ENCODE measurements around the gene DDX5. TPM values are rescaled to one million over a fixed set of nuclear protein-coding genes. Genes with fewer than 3 reads are reported as not detected.

DDX5 gene
- total RNA-seq, 1 donor from 2014 or later, result 555 TPM

- Histone ChIP-seq H3K36me3 (ENCODE audit: insufficient read depth, low read length) (peaks cover 86% of the 10 kb centered on the region), H3K27ac (ENCODE audit: low read depth, low read length) (peak overlapping the region; percentile 26), H3K4me1 (ENCODE audit: insufficient read depth, low read length) (no peaks in the 10 kb centered on the region), H3K27me3 (ENCODE audit: insufficient read depth, low read length) (no peaks in the 10 kb centered on the region), H3K9ac (ENCODE audit: low read length) (no peak overlapping the region), H3K4me3 (ENCODE audit: insufficient read depth, low read depth, low read length) (no peak overlapping the region), H2AFZ (ENCODE audit: low read depth, low read length) (no peak overlapping the region), H4K20me1 (ENCODE audit: insufficient read depth, low read length) (peaks cover 45% of the 10 kb centered on the region), H3K79me2 (ENCODE audit: insufficient read depth, low read length) (peaks cover 2% of the 10 kb centered on the region), H3K4me2 (ENCODE audit: low read length) (no peak overlapping the region), H3K9me3 (ENCODE audit: insufficient read depth, low read depth, low read length) (no peaks in the 10 kb centered on the region)
- no peak overlapping the region for H3K27ac Mint-ChIP-seq (ENCODE audit: unreplicated experiment)
- no peaks in the 10 kb centered on the region for H3K27me3 Mint-ChIP-seq (ENCODE audit: low read depth, unreplicated experiment)
- FAIRE-seq (no peak), DNase-seq (ENCODE audit: low read depth) (no peak)
- TF ChIP-seq EZH2 (IDR thresholded peaks at IDR 0.05; ENCODE audit: insufficient read depth, low read length), result no peak
- TF ChIP-seq CTCF (IDR thresholded peaks at IDR 0.05; ENCODE audit: insufficient read depth, low read depth, low read length), result no peak
- no peak overlapping the region for H3K4me3 Mint-ChIP-seq (ENCODE audit: unreplicated experiment)
- peaks cover 18% of the 10 kb centered on the region for H3K36me3 Mint-ChIP-seq (ENCODE audit: low read depth, unreplicated experiment)
- peaks cover 1% of the 10 kb centered on the region for H3K9me3 Mint-ChIP-seq (ENCODE audit: unreplicated experiment)
- H3K4me1 Mint-ChIP-seq (ENCODE audit: low read depth, unreplicated experiment), result peaks cover 25% of the 10 kb centered on the region
Measured at GRCh38 chr17:64535357-64535756, 29.3 kb upstream of the DDX5 start.

GRCh38 chr17:64534187-64534586 lies 28.1 kb upstream of the DDX5 start:
- H3K27ac Mint-ChIP-seq (ENCODE audit: unreplicated experiment), result peak overlapping the region; percentile 73
- Histone ChIP-seq H2AFZ (ENCODE audit: low read depth, low read length) (no peak overlapping the region), H3K9ac (ENCODE audit: low read length) (no peak overlapping the region), H3K4me2 (ENCODE audit: low read length) (no peak overlapping the region), H3K27me3 (ENCODE audit: insufficient read depth, low read length) (no peaks in the 10 kb centered on the region), H3K36me3 (ENCODE audit: insufficient read depth, low read length) (peaks cover 85% of the 10 kb centered on the region), H3K79me2 (ENCODE audit: insufficient read depth, low read length) (peaks cover 2% of the 10 kb centered on the region), H3K4me1 (ENCODE audit: insufficient read depth, low read length) (no peaks in the 10 kb centered on the region), H4K20me1 (ENCODE audit: insufficient read depth, low read length) (peaks cover 36% of the 10 kb centered on the region), H3K4me3 (ENCODE audit: insufficient read depth, low read depth, low read length) (no peak overlapping the region), H3K27ac (ENCODE audit: low read depth, low read length) (no peak overlapping the region), H3K9me3 (ENCODE audit: insufficient read depth, low read depth, low read length) (no peaks in the 10 kb centered on the region)
- peaks cover 23% of the 10 kb centered on the region for H3K36me3 Mint-ChIP-seq (ENCODE audit: low read depth, unreplicated experiment)
- H3K4me3 Mint-ChIP-seq (ENCODE audit: unreplicated experiment), result no peak overlapping the region
- peaks cover 24% of the 10 kb centered on the region for H3K4me1 Mint-ChIP-seq (ENCODE audit: low read depth, unreplicated experiment)
- H3K27me3 Mint-ChIP-seq (ENCODE audit: low read depth, unreplicated experiment), result no peaks in the 10 kb centered on the region
- FAIRE-seq (no peak), DNase-seq (ENCODE audit: low read depth) (no peak)
- H3K9me3 Mint-ChIP-seq (ENCODE audit: unreplicated experiment), result peaks cover 1% of the 10 kb centered on the region
- TF ChIP-seq CTCF (IDR thresholded peaks at IDR 0.05; ENCODE audit: insufficient read depth, low read depth, low read length) (no peak), EZH2 (IDR thresholded peaks at IDR 0.05; ENCODE audit: insufficient read depth, low read length) (no peak)

- peaks cover 2% of the 10 kb centered on the region for H3K79me2 ChIP-seq (ENCODE audit: insufficient read depth, low read length)
- H2AFZ ChIP-seq (ENCODE audit: low read depth, low read length), result no peak overlapping the region
- H3K9me3 ChIP-seq (ENCODE audit: insufficient read depth, low read depth, low read length), result no peaks in the 10 kb centered on the region
- TF ChIP-seq EZH2 (IDR thresholded peaks at IDR 0.05; ENCODE audit: insufficient read depth, low read length), result no peak
- DNase-seq (ENCODE audit: low read depth) (no peak), FAIRE-seq (no peak)
- no peaks in the 10 kb centered on the region for H3K27me3 ChIP-seq (ENCODE audit: insufficient read depth, low read length)
- H3K4me1 ChIP-seq (ENCODE audit: insufficient read depth, low read length), result no peaks in the 10 kb centered on the region
- no peak overlapping the region for H3K4me2 ChIP-seq (ENCODE audit: low read length)
- H3K36me3 Mint-ChIP-seq (ENCODE audit: low read depth, unreplicated experiment), result peaks cover 23% of the 10 kb centered on the region
- H3K4me1 Mint-ChIP-seq (ENCODE audit: low read depth, unreplicated experiment), result peaks cover 22% of the 10 kb centered on the region
- peaks cover 1% of the 10 kb centered on the region for H3K9me3 Mint-ChIP-seq (ENCODE audit: unreplicated experiment)
- H3K4me3 ChIP-seq (ENCODE audit: insufficient read depth, low read depth, low read length), result no peak overlapping the region
- H3K27ac ChIP-seq (ENCODE audit: low read depth, low read length), result no peak overlapping the region
- H4K20me1 ChIP-seq (ENCODE audit: insufficient read depth, low read length), result peaks cover 34% of the 10 kb centered on the region
- H3K27me3 Mint-ChIP-seq (ENCODE audit: low read depth, unreplicated experiment), result no peaks in the 10 kb centered on the region
- H3K4me3 Mint-ChIP-seq (ENCODE audit: unreplicated experiment), result no peak overlapping the region
- peaks cover 85% of the 10 kb centered on the region for H3K36me3 ChIP-seq (ENCODE audit: insufficient read depth, low read length)
- peak overlapping the region; percentile 73 for H3K27ac Mint-ChIP-seq (ENCODE audit: unreplicated experiment)
- H3K9ac ChIP-seq (ENCODE audit: low read length), result no peak overlapping the region
Measured at GRCh38 chr17:64533784-64534183, 27.7 kb upstream of the DDX5 start.
